Gastroesophageal sphincter (tissue), 4 donors: ENCODE results near the gene ZNF761. TPM values are rescaled to one million over a fixed set of nuclear protein-coding genes. Genes with fewer than 3 reads are reported as not detected.
"Not testable (repeated sequence)": the region's sequence is repeated elsewhere in the genome, so short reads cannot be mapped to it uniquely, and the experiment has no call there.

ENCODE experiments used
- ATAC-seq: fragments of 150-250 bp; one replicate; pipeline ENCODE4 v1.9.1; 2016; ENCODE audit warnings: mild to moderate bottlenecking, moderate library complexity
- H3K27ac ChIP-seq, 4 donors: fragments of 200-600 bp; sonication (generic) in 3 of 4; 1 replicate in 3 of 4; 2 replicates in 1 of 4; pipeline ENCODE4 v1.5.1; 2016 to 2019
- H3K27me3 ChIP-seq: fragments of 200-600 bp; sonication (generic); one replicate; pipeline ENCODE4 v1.5.1; 2019
- H3K36me3 ChIP-seq, 2 donors: fragments of 200-600 bp; sonication (generic); one replicate each; pipeline ENCODE4 v1.5.1; 2019; ENCODE audit warnings: control low read depth in 1 of 2
- H3K4me1 ChIP-seq, 3 donors: fragments of 200-600 bp; sonication (generic); 1 replicate in 2 of 3; 2 replicates in 1 of 3; pipeline ENCODE4 v1.5.1; 2016 to 2019; ENCODE audit warnings: control low read depth in 2 of 3
- H3K4me3 ChIP-seq, 2 donors: fragments of 200-600 bp; sonication (generic); one replicate each; pipeline ENCODE4 v1.5.1; 2019; ENCODE audit warnings: mild to moderate bottlenecking in 1 of 2, moderate library complexity in 1 of 2
- H3K9me3 ChIP-seq, 3 donors: fragments of 200-600 bp; sonication (generic); one replicate each; pipeline ENCODE4 v1.5.1; 2017 to 2019; ENCODE audit warnings: control low read depth in 2 of 3
- CTCF ChIP-seq, 4 experiments: fragments of 200-600 bp in 2 of 4; fragments of 450-650 bp in 2 of 4; sonication (generic) in 1 of 4; IDR thresholded peaks; one replicate each; pipeline ENCODE4 v1.5.1; 2017 to 2019; ENCODE audit warnings: antibody characterized with exemption in 4 of 4, mild to moderate bottlenecking in 2 of 4, moderate library complexity in 2 of 4
- EP300 ChIP-seq: sonication (generic); formaldehyde crosslinking; IDR thresholded peaks from one replicate; pipeline ENCODE4 v1.6.1; 2017; ENCODE audit warnings: antibody characterized with exemption, mild to moderate bottlenecking
- POLR2A ChIP-seq, 2 donors: fragments of 450-650 bp; IDR thresholded peaks; one replicate each; pipeline ENCODE4 v1.6.1; 2017; ENCODE audit warnings: antibody characterized with exemption in 2 of 2, mild to moderate bottlenecking in 2 of 2, moderate library complexity in 1 of 2
- POLR2AphosphoS5 ChIP-seq: sonication (generic); formaldehyde crosslinking; IDR thresholded peaks from one replicate; pipeline ENCODE4 v1.6.1; 2017; ENCODE audit warnings: antibody characterized with exemption
- WGBS, 2 donors: methylation state at CpG; one replicate each; pipeline ENCODE4 v1.1.5; 2018; ENCODE audit warnings: low coverage in 1 of 2; 5-methylcytosine and 5-hydroxymethylcytosine counted together
- small RNA-seq, 4 donors: library from RNA; depleted of rRNA; stranded (forward); fragments of <200 nt; gene quantifications; one replicate each; pipeline ENCODE3, GENCODE V24; 2016
- total RNA-seq, 4 donors: library from RNA; depleted of rRNA; stranded (reverse); fragments of >200 nt; gene quantifications; one replicate each; pipeline ENCODE4 v1.1.0, GENCODE V29; 2016

ZNF761 gene
- total RNA-seq, 4 donors from 2014 or later = 7.5 to 12.8 (median 10.2) TPM

- Histone ChIP-seq H3K4me3 (peak overlapping the region; percentile 9 to 42), H3K27ac (peak overlapping the region; percentile 52 to 79 (median 75)), H3K4me1 (peaks cover 0 to 22% (median 0%) of the 10 kb centered on the region in 3 donors), H3K27me3 (peaks cover 24% of the 10 kb centered on the region)
- 0 to 8% methylated on average over 9 to 11 of the region's 13 CpGs for WGBS, 2 donors
- peak in 1 of 4 experiments; percentile 50 for TF ChIP-seq CTCF (IDR thresholded peaks at IDR 0.05)
- H3K9me3 ChIP-seq, H3K36me3 ChIP-seq: not testable (repeated sequence)
- peak; percentile 71 for ATAC-seq
Observed at GRCh38 chr19:53504365-53504703, 72.5 kb downstream of the ZNF761 start.

GRCh38 chr19:53504885-53505284 is 73.1 kb downstream of the ZNF761 start:
- no peaks in the 10 kb centered on the region for H3K36me3 ChIP-seq
- peak overlapping the region; percentile 9 to 42 for H3K4me3 ChIP-seq
- TF ChIP-seq EP300 (no peak), POLR2AphosphoS5 (peak; percentile 68), CTCF (IDR thresholded peaks at IDR 0.05) (no peak), POLR2A (IDR thresholded peaks at IDR 0.05) (no peak)
- H3K4me1 ChIP-seq = peaks cover 0 to 22% (median 0%) of the 10 kb centered on the region in 3 donors
- H3K9me3 ChIP-seq = peaks cover 0 to 3% (median 0%) of the 10 kb centered on the region in 3 donors
- peak overlapping the region; percentile 52 to 79 (median 75) for H3K27ac ChIP-seq
- H3K27me3 ChIP-seq = peaks cover 26% of the 10 kb centered on the region
- 27 to 31% methylated on average over 2 to 5 of the region's 7 CpGs for WGBS, 2 donors
- peak; percentile 81 for ATAC-seq

GRCh38 chr19:53506728-53507127 is 74.9 kb downstream of the ZNF761 start:
- 44 to 64% methylated on average over 5 to 8 of the region's 8 CpGs for WGBS, 2 donors
- TF ChIP-seq POLR2A (IDR thresholded peaks at IDR 0.05) (no peak), POLR2AphosphoS5 (no peak), EP300 (no peak), CTCF (IDR thresholded peaks at IDR 0.05) (no peak)
- Histone ChIP-seq H3K9me3 (peaks cover 0 to 3% (median 0%) of the 10 kb centered on the region in 3 donors), H3K36me3 (no peaks in the 10 kb centered on the region), H3K4me3 (no peak overlapping the region), H3K27me3 (peaks cover 21% of the 10 kb centered on the region), H3K4me1 (peaks cover 0 to 24% (median 0%) of the 10 kb centered on the region in 3 donors), H3K27ac (no peak overlapping the region)
- no peak for ATAC-seq

Small RNA genes lying within 50 kb of the gene (small RNA-seq; reads per million reads assigned to genes)
- gene RPL39P36 = 0 reads per million in 4 donors

Other genes starting within 250 kb of the ZNF761 start
- gene ZNF665, start 238.6 kb upstream of the ZNF761 start, total RNA-seq = 10 to 100 TPM in 1 of 4 donors, 1 to 10 TPM in 3; 2.1 to 32.1 (median 4.1) TPM
- gene ZNF677, start 177.1 kb upstream of the ZNF761 start, total RNA-seq = 10 to 100 TPM; 15.6 to 29.0 (median 19.2) TPM
- not detected for gene VN1R2, start 173.7 kb upstream of the ZNF761 start, total RNA-seq
- not detected for gene VN1R4, start 164.3 kb upstream of the ZNF761 start, total RNA-seq
- 10 to 100 TPM in 2 of 4 donors, 1 to 10 TPM in 2; 5.2 to 11.5 (median 8.6) TPM for gene ZNF845, start 98.2 kb upstream of the ZNF761 start, total RNA-seq
- gene ZNF525, start 66.3 kb upstream of the ZNF761 start, total RNA-seq = 10 to 100 TPM in 3 of 4 donors, 1 to 10 TPM in 1; 9.2 to 14.5 (median 11.8) TPM
- 10 to 100 TPM in 1 of 4 donors, 1 to 10 TPM in 3; 7.3 to 13.4 (median 8.2) TPM for gene ZNF765, start 36.8 kb upstream of the ZNF761 start, total RNA-seq
- gene ZNF813, start 35.7 kb downstream of the ZNF761 start, total RNA-seq = 1 to 10 TPM; 2.4 to 3.4 (median 2.7) TPM
- gene ZNF331, start 106.2 kb downstream of the ZNF761 start, total RNA-seq = 10 to 100 TPM; 23.9 to 29.2 (median 26.1) TPM
- gene DPRX, start 200.0 kb downstream of the ZNF761 start, total RNA-seq = not detected